GM19438 (cell line): Measurements from ENCODE around the gene RNF149.
"Not testable (repeated sequence)": the region's sequence is repeated elsewhere in the genome, so short reads cannot be mapped to it uniquely, and the experiment has no call there.

Source experiments
- ATAC-seq: cut with Tn5 transposase; IDR thresholded peaks from one replicate; pipeline ENCODE4 v1.9.1; 2021; ENCODE audit warnings: low read depth; ENCODE audit not compliant: unreplicated experiment

The RNF149 gene

GRCh38 chr2:101235956-101236355, 72.5 kb downstream of the RNF149 start:
- not testable (repeated sequence) for ATAC-seq

GRCh38 chr2:101234169-101234938, 74.1 kb downstream of the RNF149 start:
- ATAC-seq: no peak

- no peak for ATAC-seq
Observed at GRCh38 chr2:101232770-101233169, 75.7 kb downstream of the RNF149 start.

GRCh38 chr2:101231937-101232730, 76.4 kb downstream of the RNF149 start:
- no peak for ATAC-seq

GRCh38 chr2:101231240-101231639, 77.3 kb downstream of the RNF149 start:
- no peak for ATAC-seq

- ATAC-seq: no peak
Observed at GRCh38 chr2:101230541-101231001, 77.9 kb downstream of the RNF149 start.
